ENCODE results near the gene LIME1. TPM values are rescaled to one million over a fixed set of nuclear protein-coding genes. Genes with fewer than 3 reads are reported as not detected.

LIME1 gene
- total and polyA plus RNA-seq, 2 of the 4 experiments (the other 2 are of a cell fraction), result 0.36 to 7.8 TPM

DNA sequence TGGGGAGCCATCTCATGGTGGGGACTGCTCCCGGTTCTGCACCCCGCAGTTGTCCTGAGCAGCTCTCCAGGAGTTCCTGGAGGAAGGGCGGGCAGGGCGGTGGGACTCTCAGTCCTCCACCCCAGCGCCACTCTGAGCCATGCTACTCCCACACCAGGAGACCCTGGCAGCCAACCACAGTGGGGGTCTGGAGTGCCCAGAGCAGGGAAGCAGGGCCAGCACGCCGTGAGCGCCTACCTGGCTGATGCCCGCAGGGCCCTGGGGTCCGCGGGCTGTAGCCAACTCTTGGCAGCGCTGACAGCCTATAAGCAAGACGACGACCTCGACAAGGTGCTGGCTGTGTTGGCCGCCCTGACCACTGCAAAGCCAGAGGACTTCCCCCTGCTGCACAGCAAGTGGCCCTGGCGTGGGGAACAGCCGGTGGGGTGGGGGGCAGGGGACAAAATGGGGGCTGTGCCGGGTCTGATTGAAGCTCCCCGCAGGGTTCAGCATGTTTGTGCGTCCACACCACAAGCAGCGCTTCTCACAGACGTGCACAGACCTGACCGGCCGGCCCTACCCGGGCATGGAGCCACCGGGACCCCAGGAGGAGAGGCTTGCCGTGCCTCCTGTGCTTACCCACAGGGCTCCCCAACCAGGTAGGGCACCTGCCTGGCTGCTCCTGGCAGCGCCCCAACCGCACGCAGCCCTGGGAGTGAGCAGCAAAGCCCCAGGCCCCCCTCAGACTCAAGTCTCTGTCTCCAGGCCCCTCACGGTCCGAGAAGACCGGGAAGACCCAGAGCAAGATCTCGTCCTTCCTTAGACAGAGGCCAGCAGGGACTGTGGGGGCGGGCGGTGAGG lies 41.7 kb upstream of the LIME1 start:
- WGBS, 2 experiments (ENCODE audit: extremely low coverage in 2 of 2, insufficient read length in 1 of 2), result 96% methylated on average over 11 of the region's 37 CpGs; no CpG with 5 or more reads in 1 of the 2 experiments
- in situ Hi-C loops (cut with MboI; ENCODE audit: low sequenced_read_pairs), result no loop called here
- peaks cover 21% of the 10 kb centered on the region for H3K4me1 ChIP-seq (ENCODE audit: control insufficient read depth, insufficient read depth, low read length)
- H2BK5ac ChIP-seq (ENCODE audit: low read depth, low read length, poor library complexity, severe bottlenecking), result no peak overlapping the region
- no peak overlapping the region for H3K14ac ChIP-seq (replicated peaks; ENCODE audit: low read depth, low read length)
- H2BK120ac ChIP-seq (ENCODE audit: low read depth, low read length), result no peak overlapping the region
- H2BK15ac ChIP-seq (ENCODE audit: low read depth, low read length), result no peak overlapping the region
- H3K9ac ChIP-seq (ENCODE audit: low read depth, low read length), result no peak overlapping the region
- TF ChIP-seq CEBPB (IDR thresholded peaks at IDR 0.05; ENCODE audit: low read depth, low read length), result no peak
- no peak for TF ChIP-seq RFX5 (IDR thresholded peaks at IDR 0.05; ENCODE audit: low read depth, low read length)
- no peak for TF ChIP-seq POLR2A (IDR thresholded peaks at IDR 0.05; ENCODE audit: low read depth, low read length)
- no peak for TF ChIP-seq FOS (IDR thresholded peaks at IDR 0.05; ENCODE audit: low read depth, low read length)
- TF ChIP-seq, protein P1, sequence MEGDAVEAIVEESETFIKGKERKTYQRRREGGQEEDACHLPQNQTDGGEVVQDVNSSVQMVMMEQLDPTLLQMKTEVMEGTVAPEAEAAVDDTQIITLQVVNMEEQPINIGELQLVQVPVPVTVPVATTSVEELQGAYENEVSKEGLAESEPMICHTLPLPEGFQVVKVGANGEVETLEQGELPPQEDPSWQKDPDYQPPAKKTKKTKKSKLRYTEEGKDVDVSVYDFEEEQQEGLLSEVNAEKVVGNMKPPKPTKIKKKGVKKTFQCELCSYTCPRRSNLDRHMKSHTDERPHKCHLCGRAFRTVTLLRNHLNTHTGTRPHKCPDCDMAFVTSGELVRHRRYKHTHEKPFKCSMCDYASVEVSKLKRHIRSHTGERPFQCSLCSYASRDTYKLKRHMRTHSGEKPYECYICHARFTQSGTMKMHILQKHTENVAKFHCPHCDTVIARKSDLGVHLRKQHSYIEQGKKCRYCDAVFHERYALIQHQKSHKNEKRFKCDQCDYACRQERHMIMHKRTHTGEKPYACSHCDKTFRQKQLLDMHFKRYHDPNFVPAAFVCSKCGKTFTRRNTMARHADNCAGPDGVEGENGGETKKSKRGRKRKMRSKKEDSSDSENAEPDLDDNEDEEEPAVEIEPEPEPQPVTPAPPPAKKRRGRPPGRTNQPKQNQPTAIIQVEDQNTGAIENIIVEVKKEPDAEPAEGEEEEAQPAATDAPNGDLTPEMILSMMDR (conservative IDR thresholded peaks at IDR 0.05; ENCODE audit: low read depth, low read length), result no peak
- TF ChIP-seq, protein P2, sequence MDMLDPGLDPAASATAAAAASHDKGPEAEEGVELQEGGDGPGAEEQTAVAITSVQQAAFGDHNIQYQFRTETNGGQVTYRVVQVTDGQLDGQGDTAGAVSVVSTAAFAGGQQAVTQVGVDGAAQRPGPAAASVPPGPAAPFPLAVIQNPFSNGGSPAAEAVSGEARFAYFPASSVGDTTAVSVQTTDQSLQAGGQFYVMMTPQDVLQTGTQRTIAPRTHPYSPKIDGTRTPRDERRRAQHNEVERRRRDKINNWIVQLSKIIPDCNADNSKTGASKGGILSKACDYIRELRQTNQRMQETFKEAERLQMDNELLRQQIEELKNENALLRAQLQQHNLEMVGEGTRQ (IDR thresholded peaks at IDR 0.05; ENCODE audit: low read depth, low read length), result no peak
- no peak for TF ChIP-seq SMC3 (IDR thresholded peaks at IDR 0.05; ENCODE audit: low read depth, low read length)
- TF ChIP-seq, protein P3, sequence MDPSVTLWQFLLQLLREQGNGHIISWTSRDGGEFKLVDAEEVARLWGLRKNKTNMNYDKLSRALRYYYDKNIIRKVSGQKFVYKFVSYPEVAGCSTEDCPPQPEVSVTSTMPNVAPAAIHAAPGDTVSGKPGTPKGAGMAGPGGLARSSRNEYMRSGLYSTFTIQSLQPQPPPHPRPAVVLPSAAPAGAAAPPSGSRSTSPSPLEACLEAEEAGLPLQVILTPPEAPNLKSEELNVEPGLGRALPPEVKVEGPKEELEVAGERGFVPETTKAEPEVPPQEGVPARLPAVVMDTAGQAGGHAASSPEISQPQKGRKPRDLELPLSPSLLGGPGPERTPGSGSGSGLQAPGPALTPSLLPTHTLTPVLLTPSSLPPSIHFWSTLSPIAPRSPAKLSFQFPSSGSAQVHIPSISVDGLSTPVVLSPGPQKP (IDR thresholded peaks at IDR 0.05; ENCODE audit: borderline replicate concordance, low read depth, low read length), result no peak
- TF ChIP-seq RAD21 (IDR thresholded peaks at IDR 0.05; ENCODE audit: low read length), result no peak
- no peaks in the 10 kb centered on the region for H3K9me1 ChIP-seq (ENCODE audit: insufficient read depth, low read length)
- no peaks in the 10 kb centered on the region for H3K27me3 ChIP-seq (ENCODE audit: control insufficient read depth, insufficient read depth, low read length)
- dilution Hi-C loops (cut with HindIII; ENCODE audit: low sequenced_read_pairs, unreplicated experiment), result no loop called here
- H2AFZ ChIP-seq (replicated peaks; ENCODE audit: low read length, poor library complexity), result no peak overlapping the region
- H3K36me3 ChIP-seq (ENCODE audit: control insufficient read depth, insufficient read depth, low read length), result peaks cover 13% of the 10 kb centered on the region; the same call in 1 of the 2 replicates
- no peak overlapping the region for H3K18ac ChIP-seq (ENCODE audit: low read depth, low read length)
- no peak overlapping the region for H3K4me2 ChIP-seq (ENCODE audit: low read depth, low read length)
- H3K4me3 ChIP-seq (ENCODE audit: insufficient read depth, low read depth, low read length), result no peak overlapping the region
- intact Hi-C loops (cut with micrococcal nuclease), result no loop called here
- H2BK20ac ChIP-seq (ENCODE audit: low read depth, low read length), result no peak overlapping the region
- H3K23ac ChIP-seq (ENCODE audit: low read depth, low read length), result no peak overlapping the region
- no peak overlapping the region for H3K56ac ChIP-seq (ENCODE audit: extremely low read depth, insufficient read depth, low read length)
- H3K79me1 ChIP-seq (ENCODE audit: low read depth in 1 of 2, low read length in 2 of 2), result peaks cover 11 to 32% of the 10 kb centered on the region in 2 experiments; a peak in 3 of 4 replicates
- ChIA-PET POLR2A (ENCODE audit: unreplicated experiment) (interaction anchor here (1.2 kb wide), 1 partner anchor 13 kb away, joined by 4 read pairs; the partner anchor contains the start of genes ARFRP1 and ZGPAT), CTCF (no interaction called here)
- peak overlapping the region; percentile 72 for H2AK9ac ChIP-seq (replicated peaks; ENCODE audit: low read depth, low read length, poor library complexity)
- DNase-seq (no peak), ATAC-seq (ENCODE audit: low read depth) (no peak)
- no peak overlapping the region for H4K8ac ChIP-seq (ENCODE audit: low read depth in 2 of 2, low read length in 2 of 2)
- no peak overlapping the region for H2AK5ac ChIP-seq (ENCODE audit: low read depth, low read length)
- H3K27ac ChIP-seq (ENCODE audit: insufficient read depth, low read length), result no peak overlapping the region
- no peak overlapping the region for H4K5ac ChIP-seq (ENCODE audit: low read depth, low read length)
- no peaks in the 10 kb centered on the region for H3K9me3 ChIP-seq (ENCODE audit: control insufficient read depth, insufficient read depth, low read length)
- no TSS peak for BruUV-seq (replicated peaks)
- H3K4ac ChIP-seq (ENCODE audit: low read depth, low read length), result no peak overlapping the region
- no peaks in the 10 kb centered on the region for H4K20me1 ChIP-seq (ENCODE audit: insufficient read depth, low read length)
- H4K91ac ChIP-seq (ENCODE audit: insufficient read depth, low read depth, low read length), result no peak overlapping the region

All from IMR-90 (cell line).